K562 (cell line): ENCODE measurements around the gene GPRC5A. TPM values are rescaled to one million over a fixed set of nuclear protein-coding genes. Genes with fewer than 3 reads are reported as not detected.

ENCODE experiments used
- ATAC-seq: fragments of 200-7000 bp; cut with Tn5 transposase; 3 replicates; pipeline ENCODE4 v1.9.1; 2020; ENCODE audit warnings: moderate library complexity
- BruUV-seq: library from RNA; stranded (reverse); fragments of 400-500 nt; replicated peaks from 2 replicates; lab custom pipeline; 2021; lab: Mats Ljungman, UMichigan
- CTCF ChIA-PET: fragments of 300-600 bp; formaldehyde crosslinking; extraction: SDS; loops from one replicate; lab custom pipeline; 2021; ENCODE audit warnings: low intra/inter-chr PET ratio; lab: Yijun Ruan, JAX
- POLR2A ChIA-PET: fragments of 300-600, 350-650 bp; sonication (Branson Sonifier 250); formaldehyde crosslinking; extraction: SDS; loops from one replicate; lab custom pipeline; 2021; ENCODE audit warnings: antibody characterized with exemption, inconsistent platforms; lab: Yijun Ruan, JAX
- DNase-seq, 4 experiments: peaks; one replicate each; pipeline versions ENCODE4 v3.0.0 to v3.0.0-alpha.2; 2011 to 2018; ENCODE audit warnings: low spot score in 3 of 4, mixed read lengths in 3 of 4; ENCODE audit errors: extremely low read depth in 1 of 4
- FAIRE-seq: peaks from 2 replicates; lab custom pipeline; 2011; peaks lifted over from hg19 to GRCh38; lab: Jason Lieb, UNC
- H2AFZ ChIP-seq: 2 replicates; pipeline ENCODE4 v1.6.0; 2011; ENCODE audit warnings: low read depth, low read length, control low read depth, inconsistent platforms
- H3K27ac ChIP-seq: fragments of 200-600 bp; 3 replicates; pipeline ENCODE4 v1.8.0; 2011; ENCODE audit warnings: low read depth, mild to moderate bottlenecking, control low read depth, inconsistent platforms, low read length, moderate library complexity, mixed read lengths; ENCODE audit errors: extremely low read depth
- H3K27me3 ChIP-seq, 2 experiments: fragments of 300-600 bp in 1 of 2; 2 replicates in 1 of 2; 3 replicates in 1 of 2; pipeline versions ENCODE4 v1.6.0 to v1.8.0; 2011; ENCODE audit warnings: inconsistent platforms in 2 of 2, low read length in 2 of 2, mild to moderate bottlenecking in 1 of 2, mixed read lengths in 1 of 2, moderate library complexity in 1 of 2; ENCODE audit not compliant: control insufficient read depth in 2 of 2, insufficient read depth in 2 of 2
- H3K36me3 ChIP-seq: fragments of 300-600 bp; 3 replicates; pipeline ENCODE4 v1.8.0; 2011; ENCODE audit warnings: mild to moderate bottlenecking, low read length, inconsistent platforms; ENCODE audit not compliant: control insufficient read depth, insufficient read depth
- H3K4me1 ChIP-seq, 2 experiments: fragments of 200-600 bp in 1 of 2; replicated peaks in 1 of 2; 2 replicates in 1 of 2; 3 replicates in 1 of 2; pipeline versions ENCODE4 v1.5.1 to v1.8.0; 2011; ENCODE audit warnings: inconsistent platforms in 2 of 2, low read length in 2 of 2, mild to moderate bottlenecking in 1 of 2, mixed read lengths in 1 of 2, moderate library complexity in 1 of 2; ENCODE audit not compliant: control insufficient read depth in 2 of 2, insufficient read depth in 2 of 2
- H3K4me2 ChIP-seq: 2 replicates; pipeline ENCODE4 v1.6.1; 2011; ENCODE audit warnings: low read length, control low read depth, inconsistent platforms, mixed read lengths; ENCODE audit not compliant: insufficient read depth
- H3K4me3 ChIP-seq: fragments of 200-600 bp; sonication (generic), shearing (Covaris generic); 2 replicates; pipeline ENCODE4 v1.5.1; 2016; ENCODE audit warnings: control low read depth, inconsistent platforms
- H3K79me2 ChIP-seq: fragments of 200-600 bp; 3 replicates; pipeline ENCODE4 v1.8.0; 2011; ENCODE audit warnings: low read length, inconsistent platforms; ENCODE audit not compliant: control insufficient read depth, insufficient read depth
- H3K9ac ChIP-seq, 2 experiments: 2 replicates each; pipeline versions ENCODE4 v1.6.0 to v1.6.1; 2011; ENCODE audit warnings: low read depth in 2 of 2, low read length in 2 of 2, control low read depth in 1 of 2, inconsistent platforms in 1 of 2, mild to moderate bottlenecking in 1 of 2, mixed read lengths in 1 of 2; ENCODE audit not compliant: insufficient read depth in 1 of 2
- H3K9me1 ChIP-seq: one replicate; pipeline ENCODE4 v1.6.0; 2011; ENCODE audit warnings: inconsistent platforms, mild to moderate bottlenecking, low read length, moderate library complexity; ENCODE audit not compliant: control insufficient read depth, insufficient read depth
- H3K9me3 ChIP-seq: replicated peaks from 2 replicates; pipeline ENCODE4 v1.5.1; 2011; ENCODE audit warnings: low read depth, low read length, inconsistent platforms; ENCODE audit not compliant: control insufficient read depth, insufficient read depth
- H4K20me1 ChIP-seq: replicated peaks from 2 replicates; pipeline ENCODE4 v1.6.1; 2011; ENCODE audit warnings: low read length, inconsistent platforms, mixed read lengths; ENCODE audit not compliant: control insufficient read depth, insufficient read depth
- DPF2 ChIP-seq: fragments of 450-650 bp; IDR thresholded peaks from 2 replicates; pipeline ENCODE4 v1.6.1; 2016
- HMG20B ChIP-seq: fragments of 250-450 bp; sonication (Bioruptor Pico); IDR thresholded peaks from 2 replicates; pipeline ENCODE4 v1.5.0; 2021; ENCODE audit warnings: mild to moderate bottlenecking
- MAZ ChIP-seq, 2 experiments: fragments of 450-650 bp in 1 of 2; sonication (generic) in 1 of 2; formaldehyde crosslinking; IDR thresholded peaks in 1 of 2; conservative IDR thresholded peaks in 1 of 2; 2 replicates each; pipeline versions ENCODE4 v1.4.0 to v1.5.0; 2020; ENCODE audit warnings: mild to moderate bottlenecking in 1 of 2, missing genetic modification reagents in 1 of 2
- POLR2B ChIP-seq: fragments of 450-650 bp; IDR thresholded peaks from 2 replicates; pipeline ENCODE4 v1.6.1; 2018; ENCODE audit warnings: low read depth; ENCODE audit not compliant: partially characterized antibody
- SREBF2 ChIP-seq: sonication (generic); formaldehyde crosslinking; IDR thresholded peaks from 2 replicates; pipeline ENCODE4 v1.4.0; 2020; ENCODE audit warnings: mild to moderate bottlenecking, missing genetic modification reagents
- TGIF2 ChIP-seq: sonication (generic); formaldehyde crosslinking; IDR thresholded peaks from 2 replicates; pipeline ENCODE4 v1.8.1; 2022; ENCODE audit warnings: mild to moderate bottlenecking, missing genetic modification reagents, moderate library complexity
- ZKSCAN3 ChIP-seq: fragments of 250-450 bp; sonication (Bioruptor Pico); IDR thresholded peaks from 2 replicates; pipeline ENCODE4 v1.4.0; 2020
- ZNF3 ChIP-seq: fragments of 250-450 bp; sonication (Bioruptor Pico); IDR thresholded peaks from 2 replicates; pipeline ENCODE4 v1.5.0; 2021; ENCODE audit warnings: mild to moderate bottlenecking, moderate library complexity
- ZNF668 ChIP-seq: fragments of 250-450 bp; sonication (Bioruptor Pico); IDR thresholded peaks from 2 replicates; pipeline ENCODE4 v1.8.0; 2022; ENCODE audit warnings: mild to moderate bottlenecking, inconsistent platforms
- WGBS: fragments of 100-300 bp; shearing (Covaris generic); methylation state at CpG from one replicate; pipeline ENCODE4 v1.1.6; 2016; ENCODE audit warnings: low coverage, mixed read lengths; ENCODE audit not compliant: insufficient coverage; ENCODE audit errors: missing lambda C conversion rate; 5-methylcytosine and 5-hydroxymethylcytosine counted together
- in situ Hi-C: fragments of 300-500 bp; cut with MboI; formaldehyde crosslinking; loops from 4 replicates; pipeline ENCODE4 v1.15.0; 2018; ENCODE audit warnings: inconsistent platforms, mixed read lengths
- intact Hi-C: fragments of 100-400 bp; cut with micrococcal nuclease; formaldehyde crosslinking; loops from 2 replicates; pipeline ENCODE4 v1.14.2; 2022
- polyA plus RNA-seq, 8 experiments: library from polyadenylated mRNA; depleted of rRNA in 4 of 8; stranded (reverse) in 5 of 8; unstranded in 3 of 8; fragments of >200 nt; fragmentation: Nextera tagmentation in 2 of 8; fragmentation: Illumina TruSeq in 1 of 8; extraction: Ambion mirVana in 2 of 8; extraction: Trizol in 1 of 8; gene quantifications; 2 replicates each; pipeline versions ENCODE4 v1.2.1 to v1.2.3, GENCODE V29; 2011 to 2014; ENCODE audit warnings: inconsistent platforms in 1 of 8, missing spikeins in 1 of 8
- total RNA-seq, 7 experiments: library from RNA; depleted of rRNA in 6 of 7; stranded (reverse); fragments of >200 nt in 6 of 7; fragmentation: Illumina TruSeq in 2 of 7; extraction: Trizol in 2 of 7; gene quantifications; 2 replicates each; pipeline versions ENCODE4 v1.2.1 to v1.2.3, GENCODE V29; 2011 to 2021; ENCODE audit warnings: low replicate concordance in 1 of 7

The GPRC5A gene
- total and polyA plus RNA-seq, 9 of the 15 experiments (the other 6 are each of a cell fraction or from before 2014, with no cell fraction given) = 0.01 to 0.64 (median 0.08) TPM; not detected in 6

GRCh38 chr12:12952036-12952435 is 60.7 kb downstream of the GPRC5A start, which contains the start of gene GPRC5D:
GPRC5D (minus strand) TSS chr12:12952170; CDS start chr12:12950384, 1,786 bp downstream.
- H3K27ac ChIP-seq = no peak within 1 kb of the TSS
- no peak for FAIRE-seq
- in situ Hi-C loops (no loop called here), intact Hi-C loops (no loop called here)
- CTCF ChIA-PET = no interaction called here
- no peak within 1 kb of the TSS for H3K4me3 ChIP-seq
- peaks cover 9% of the 10 kb centered on the region; the same call in 1 of the 3 replicates for H3K36me3 ChIP-seq
- H3K9ac ChIP-seq = no peak within 1 kb of the TSS
- no peak within 1 kb of the TSS for H3K4me2 ChIP-seq
- H3K79me2 ChIP-seq = no peaks in the 10 kb centered on the region
- TF ChIP-seq DPF2 (no peak), ZKSCAN3 (CRISPR knock-in tag) (no peak), ZNF668 (CRISPR knock-in tag) (no peak), TGIF2 (CRISPR knock-in tag) (no peak), SREBF2 (no peak), ZNF3 (CRISPR knock-in tag) (no peak), MAZ (CRISPR knock-in tag; conservative IDR thresholded peaks at IDR 0.05 in 1 of 2, IDR thresholded peaks at IDR 0.05 in 1 of 2) (no peak), HMG20B (CRISPR knock-in tag) (no peak), POLR2B (no peak)
- H4K20me1 ChIP-seq = no peaks in the 10 kb centered on the region
- no TSS peak for BruUV-seq
- H3K4me1 ChIP-seq = no peaks in the 10 kb centered on the region
- H2AFZ ChIP-seq = no peak within 1 kb of the TSS
- no peaks in the 10 kb centered on the region for H3K27me3 ChIP-seq
- 89% methylated on average over 5 of the region's 6 CpGs for WGBS
- POLR2A ChIA-PET = interaction anchor here (0.6 kb wide), 1 partner anchor 215 kb away, joined by 3 read pairs; no protein-coding TSS in a partner anchor
- DNase-seq = no peak
- ATAC-seq = no peak
- no peaks in the 10 kb centered on the region for H3K9me1 ChIP-seq
- H3K9me3 ChIP-seq = no peaks in the 10 kb centered on the region
